K562 (cell line): ENCODE data around the gene MEI4.

ENCODE experiments used
- CTCF ChIP-seq, 3 experiments: IDR thresholded peaks in 2 of 3; conservative IDR thresholded peaks in 1 of 3; 2 replicates each; pipeline ENCODE4 v1.5.1; 2011 to 2012; ENCODE audit warnings: low read length in 3 of 3, mild to moderate bottlenecking in 3 of 3, control low read depth in 2 of 3, improper control_type of control experiment in 1 of 3, inconsistent platforms in 1 of 3, low read depth in 1 of 3, mixed read lengths in 1 of 3, moderate library complexity in 1 of 3; ENCODE audit not compliant: insufficient read depth in 2 of 3
- ETV5 ChIP-seq: sonication (generic); formaldehyde crosslinking; IDR thresholded peaks from 2 replicates; pipeline ENCODE4 v1.4.0; 2020; ENCODE audit warnings: low read depth, mild to moderate bottlenecking, missing genetic modification reagents
- HOMEZ ChIP-seq: fragments of 250-450 bp; sonication (Bioruptor Pico); IDR thresholded peaks from 2 replicates; pipeline ENCODE4 v1.4.0; 2020; ENCODE audit warnings: mild to moderate bottlenecking, moderate library complexity
- JUNB ChIP-seq: fragments of 450-650 bp; formaldehyde crosslinking; conservative IDR thresholded peaks from 2 replicates; pipeline ENCODE4 v1.4.0; 2020; ENCODE audit warnings: mild to moderate bottlenecking
- TAF1 ChIP-seq: IDR thresholded peaks from 2 replicates; pipeline ENCODE4 v1.6.1; 2011; ENCODE audit warnings: mild to moderate bottlenecking, low read length, moderate library complexity; ENCODE audit not compliant: insufficient read depth, control insufficient read depth, severe bottlenecking; ENCODE audit errors: extremely low read depth
- ZNF778 ChIP-seq: fragments of 450-650 bp; formaldehyde crosslinking; IDR thresholded peaks from 2 replicates; pipeline ENCODE4 v1.4.0; 2020; ENCODE audit warnings: mild to moderate bottlenecking, moderate library complexity

- TF ChIP-seq CTCF (IDR thresholded peaks at IDR 0.05 in 2 of 3, conservative IDR thresholded peaks at IDR 0.05 in 1 of 3; ENCODE audit: insufficient read depth in 2 of 3, low read depth in 1 of 3, low read length in 3 of 3): no peak
- TF ChIP-seq JUNB (CRISPR knock-in tag): no peak
- no peak for TF ChIP-seq ZNF778 (CRISPR knock-in tag)
- no peak for TF ChIP-seq ETV5 (CRISPR knock-in tag)
- TF ChIP-seq HOMEZ (CRISPR knock-in tag): no peak
- TF ChIP-seq TAF1: no peak
Measured at GRCh38 chr6:77666846-77667245, 14.0 kb downstream of the MEI4 start.
